Right atrium auricular region (tissue), 2 donors: Measurements from ENCODE around the gene AFMID. TPM values are rescaled to one million over a fixed set of nuclear protein-coding genes. Genes with fewer than 3 reads are reported as not detected.

Experiments
- DNase-seq: peaks from one replicate; pipeline ENCODE4 v3.0.0-alpha.2; 2019; ENCODE audit warnings: low spot score
- H3K27ac ChIP-seq, 2 donors: fragments of 200-600 bp; sonication (generic); 1 replicate in 1 of 2; 2 replicates in 1 of 2; pipeline ENCODE4 v1.5.1; 2016 to 2019
- H3K27me3 ChIP-seq, 2 donors: fragments of 200-600 bp; sonication (generic); one replicate each; pipeline versions ENCODE4 v1.5.1 to v1.6.0; 2017 to 2019
- H3K36me3 ChIP-seq: fragments of 200-600 bp; sonication (generic); one replicate; pipeline ENCODE4 v1.5.1; 2016
- H3K4me1 ChIP-seq, 2 donors: fragments of 200-600 bp; sonication (generic); one replicate each; pipeline versions ENCODE4 v1.5.1 to v1.6.0; 2017 to 2019
- H3K4me3 ChIP-seq, 2 donors: fragments of 200-600 bp; sonication (generic); 1 replicate in 1 of 2; 2 replicates in 1 of 2; pipeline ENCODE4 v1.5.1; 2017 to 2019; ENCODE audit warnings: mild to moderate bottlenecking in 1 of 2, moderate library complexity in 1 of 2
- H3K9me3 ChIP-seq, 2 donors: fragments of 200-600 bp; sonication (generic); one replicate each; pipeline ENCODE4 v1.5.1; 2019
- total RNA-seq, 2 donors: library from RNA; depleted of rRNA; stranded (reverse); fragments of >200 nt; gene quantifications; one replicate each; pipeline ENCODE4 v1.1.0, GENCODE V29; 2016
- TF ChIP-seq, protein P1 (sequence below), 2 donors: fragments of 200-600 bp; sonication (generic); IDR thresholded peaks; one replicate each; pipeline ENCODE4 v1.5.1; 2019; ENCODE audit warnings: antibody characterized with exemption in 2 of 2

The AFMID gene
- total RNA-seq, 2 donors from 2014 or later: 28.6 to 35.3 TPM

GRCh38 chr17:78214016-78214705, 27.0 kb downstream of the AFMID start, which contains the start of gene BIRC5:
Gene BIRC5 (plus strand): TSS chr17:78214253. CDS start chr17:78214317, 64 bp downstream.
- TF ChIP-seq, protein P1, sequence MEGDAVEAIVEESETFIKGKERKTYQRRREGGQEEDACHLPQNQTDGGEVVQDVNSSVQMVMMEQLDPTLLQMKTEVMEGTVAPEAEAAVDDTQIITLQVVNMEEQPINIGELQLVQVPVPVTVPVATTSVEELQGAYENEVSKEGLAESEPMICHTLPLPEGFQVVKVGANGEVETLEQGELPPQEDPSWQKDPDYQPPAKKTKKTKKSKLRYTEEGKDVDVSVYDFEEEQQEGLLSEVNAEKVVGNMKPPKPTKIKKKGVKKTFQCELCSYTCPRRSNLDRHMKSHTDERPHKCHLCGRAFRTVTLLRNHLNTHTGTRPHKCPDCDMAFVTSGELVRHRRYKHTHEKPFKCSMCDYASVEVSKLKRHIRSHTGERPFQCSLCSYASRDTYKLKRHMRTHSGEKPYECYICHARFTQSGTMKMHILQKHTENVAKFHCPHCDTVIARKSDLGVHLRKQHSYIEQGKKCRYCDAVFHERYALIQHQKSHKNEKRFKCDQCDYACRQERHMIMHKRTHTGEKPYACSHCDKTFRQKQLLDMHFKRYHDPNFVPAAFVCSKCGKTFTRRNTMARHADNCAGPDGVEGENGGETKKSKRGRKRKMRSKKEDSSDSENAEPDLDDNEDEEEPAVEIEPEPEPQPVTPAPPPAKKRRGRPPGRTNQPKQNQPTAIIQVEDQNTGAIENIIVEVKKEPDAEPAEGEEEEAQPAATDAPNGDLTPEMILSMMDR (IDR thresholded peaks at IDR 0.05): no peak
- Histone ChIP-seq H3K27ac (no peak within 1 kb of the TSS), H3K4me1 (peaks cover 0 to 10% of the 10 kb centered on the region in 2 donors), H3K9me3 (no peaks in the 10 kb centered on the region), H3K36me3 (no peaks in the 10 kb centered on the region), H3K4me3 (peak within 1 kb of the TSS in 1 of 2 donors; percentile 53), H3K27me3 (no peaks in the 10 kb centered on the region)
- peak; percentile 76 for DNase-seq

DNA sequence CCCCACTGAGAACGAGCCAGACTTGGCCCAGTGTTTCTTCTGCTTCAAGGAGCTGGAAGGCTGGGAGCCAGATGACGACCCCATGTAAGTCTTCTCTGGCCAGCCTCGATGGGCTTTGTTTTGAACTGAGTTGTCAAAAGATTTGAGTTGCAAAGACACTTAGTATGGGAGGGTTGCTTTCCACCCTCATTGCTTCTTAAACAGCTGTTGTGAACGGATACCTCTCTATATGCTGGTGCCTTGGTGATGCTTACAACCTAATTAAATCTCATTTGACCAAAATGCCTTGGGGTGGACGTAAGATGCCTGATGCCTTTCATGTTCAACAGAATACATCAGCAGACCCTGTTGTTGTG, 27.5 kb downstream of the AFMID start:
- Histone ChIP-seq H3K36me3 (no peaks in the 10 kb centered on the region), H3K27ac (no peak overlapping the region), H3K9me3 (no peaks in the 10 kb centered on the region), H3K27me3 (no peaks in the 10 kb centered on the region), H3K4me3 (peak overlapping the region in 1 of 2 donors; percentile 53), H3K4me1 (peaks cover 0 to 10% of the 10 kb centered on the region in 2 donors)
- TF ChIP-seq, protein P1 (IDR thresholded peaks at IDR 0.05): no peak
- no peak for DNase-seq

GRCh38 chr17:78219396-78220150, 32.4 kb downstream of the AFMID start:
- no peak overlapping the region for H3K27ac ChIP-seq
- DNase-seq: no peak

DNA sequence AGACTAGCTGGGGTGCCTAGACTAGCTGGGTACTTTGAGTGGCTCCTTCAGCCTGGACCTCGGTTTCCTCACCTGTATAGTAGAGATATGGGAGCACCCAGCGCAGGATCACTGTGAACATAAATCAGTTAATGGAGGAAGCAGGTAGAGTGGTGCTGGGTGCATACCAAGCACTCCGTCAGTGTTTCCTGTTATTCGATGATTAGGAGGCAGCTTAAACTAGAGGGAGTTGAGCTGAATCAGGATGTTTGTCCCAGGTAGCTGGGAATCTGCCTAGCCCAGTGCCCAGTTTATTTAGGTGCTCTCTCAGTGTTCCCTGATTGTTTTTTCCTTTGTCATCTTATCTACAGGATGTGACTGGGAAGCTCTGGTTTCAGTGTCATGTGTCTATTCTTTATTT, 35.9 kb downstream of the AFMID start:
- Histone ChIP-seq H3K9me3 (no peaks in the 10 kb centered on the region), H3K27me3 (no peaks in the 10 kb centered on the region), H3K36me3 (no peaks in the 10 kb centered on the region), H3K4me1 (no peaks in the 10 kb centered on the region), H3K27ac (no peak overlapping the region), H3K4me3 (no peak overlapping the region)
- TF ChIP-seq, protein P1 (IDR thresholded peaks at IDR 0.05): no peak
- no peak for DNase-seq

More at GRCh38 chr17:78219396-78220150, 32.4 kb downstream of the AFMID start:
- peaks cover 0 to under 1% of the 10 kb centered on the region in 2 donors for H3K4me1 ChIP-seq
- no peaks in the 10 kb centered on the region for H3K27me3 ChIP-seq
- TF ChIP-seq, protein P1 (IDR thresholded peaks at IDR 0.05): no peak
- no peaks in the 10 kb centered on the region for H3K36me3 ChIP-seq
- no peak overlapping the region for H3K4me3 ChIP-seq
- H3K9me3 ChIP-seq: no peaks in the 10 kb centered on the region

DNA sequence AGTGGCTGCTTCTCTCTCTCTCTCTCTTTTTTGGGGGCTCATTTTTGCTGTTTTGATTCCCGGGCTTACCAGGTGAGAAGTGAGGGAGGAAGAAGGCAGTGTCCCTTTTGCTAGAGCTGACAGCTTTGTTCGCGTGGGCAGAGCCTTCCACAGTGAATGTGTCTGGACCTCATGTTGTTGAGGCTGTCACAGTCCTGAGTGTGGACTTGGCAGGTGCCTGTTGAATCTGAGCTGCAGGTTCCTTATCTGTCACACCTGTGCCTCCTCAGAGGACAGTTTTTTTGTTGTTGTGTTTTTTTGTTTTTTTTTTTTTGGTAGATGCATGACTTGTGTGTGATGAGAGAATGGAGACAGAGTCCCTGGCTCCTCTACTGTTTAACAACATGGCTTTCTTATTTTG, 36.6 kb downstream of the AFMID start:
- no peak overlapping the region for H3K27ac ChIP-seq
- TF ChIP-seq, protein P1 (IDR thresholded peaks at IDR 0.05): no peak
- no peak for DNase-seq
- no peaks in the 10 kb centered on the region for H3K27me3 ChIP-seq
- H3K9me3 ChIP-seq: no peaks in the 10 kb centered on the region
- H3K4me3 ChIP-seq: no peak overlapping the region
- H3K36me3 ChIP-seq: no peaks in the 10 kb centered on the region
- H3K4me1 ChIP-seq: no peaks in the 10 kb centered on the region
